CD4-positive, alpha-beta T cell (primary cell): ENCODE data around the gene ADGRG3. TPM values are rescaled to one million over a fixed set of nuclear protein-coding genes. Genes with fewer than 3 reads are reported as not detected.

Experiments
- ATAC-seq: fragments of 200-7000 bp; cut with Tn5 transposase; one replicate; pipeline ENCODE4 v1.10.0; 2022; ENCODE audit warnings: mild to moderate bottlenecking; ENCODE audit not compliant: poor library complexity
- CTCF ChIA-PET: fragments of 350-600 bp; sonication (Branson Sonifier 250); formaldehyde crosslinking; loops from one replicate; lab custom pipeline; 2021; ENCODE audit warnings: antibody characterized with exemption, inconsistent platforms; lab: Charles Lee
- POLR2A ChIA-PET: fragments of 350-600 bp; sonication (Branson Sonifier 250); formaldehyde crosslinking; loops from one replicate; lab custom pipeline; 2021; ENCODE audit warnings: antibody characterized with exemption, inconsistent platforms; lab: Charles Lee
- DNase-seq, 14 experiments: peaks; one replicate each; pipeline ENCODE4 v3.0.0-alpha.2; 2013 to 2020; ENCODE audit warnings: mixed read lengths in 2 of 14
- H3K27ac ChIP-seq, 2 donors: one replicate each; pipeline versions ENCODE4 v1.5.1 to v1.7.0; 2013; ENCODE audit warnings: low read length in 2 of 2, low read depth in 1 of 2, mild to moderate bottlenecking in 1 of 2
- H3K27me3 ChIP-seq, 2 experiments: 1 replicate in 1 of 2; 2 replicates in 1 of 2; pipeline versions ENCODE4 v1.6.1 to v1.7.0; 2013; ENCODE audit warnings: low read length in 2 of 2, control low read depth in 1 of 2, mild to moderate bottlenecking in 1 of 2, moderate library complexity in 1 of 2; ENCODE audit not compliant: insufficient read depth in 2 of 2, control insufficient read depth in 1 of 2
- H3K36me3 ChIP-seq: one replicate; pipeline ENCODE4 v1.6.1; 2013; ENCODE audit warnings: low read length, control low read depth; ENCODE audit not compliant: insufficient read depth
- H3K4me1 ChIP-seq: one replicate; pipeline ENCODE4 v1.6.1; 2013; ENCODE audit warnings: low read length, control low read depth; ENCODE audit not compliant: insufficient read depth
- H3K4me3 ChIP-seq: one replicate; pipeline ENCODE4 v1.5.1; 2013; ENCODE audit warnings: mild to moderate bottlenecking, low read length, moderate library complexity
- H3K9me3 ChIP-seq, 2 experiments: 1 replicate in 1 of 2; 2 replicates in 1 of 2; pipeline versions ENCODE4 v1.6.1 to v1.7.0; 2013; ENCODE audit warnings: low read length in 2 of 2, mild to moderate bottlenecking in 2 of 2, control low read depth in 1 of 2, moderate library complexity in 1 of 2; ENCODE audit not compliant: control insufficient read depth in 1 of 2, insufficient read depth in 1 of 2
- H3K27ac Mint-ChIP-seq: one replicate; pipeline ENCODE4 v1.8.0; 2020; ENCODE audit warnings: mixed read lengths
- H3K27me3 Mint-ChIP-seq: one replicate; pipeline ENCODE4 v1.8.0; 2021; ENCODE audit warnings: mixed read lengths
- H3K36me3 Mint-ChIP-seq: one replicate; pipeline ENCODE4 v1.8.0; 2021; ENCODE audit warnings: low read depth, mixed read lengths
- H3K4me1 Mint-ChIP-seq: one replicate; pipeline ENCODE4 v1.8.0; 2021; ENCODE audit warnings: low read depth, mixed read lengths
- H3K4me3 Mint-ChIP-seq: one replicate; pipeline ENCODE4 v1.8.0; 2020; ENCODE audit warnings: mild to moderate bottlenecking, mixed read lengths
- H3K9me3 Mint-ChIP-seq: one replicate; pipeline ENCODE4 v1.8.0; 2020; ENCODE audit warnings: mixed read lengths
- intact Hi-C, 2 experiments: fragments of 100-400 bp; cut with DNase I in 1 of 2; cut with micrococcal nuclease in 1 of 2; formaldehyde crosslinking; loops; one replicate each; pipeline versions ENCODE4 v1.15.1 to v1.9.0; 2023 to 2025; cut with DNase I, micrococcal nuclease
- total RNA-seq, 174 experiments: library from RNA in 2 of 174; stranded (reverse) in 2 of 174; gene quantifications; one replicate each; pipeline ENCODE4 v1.2.3 and lab custom pipeline; 2021 to 2026
- TF ChIP-seq, protein P1 (sequence below): fragments of 200-600 bp; IDR thresholded peaks from one replicate; pipeline ENCODE4 v1.8.0; 2022; ENCODE audit warnings: antibody characterized with exemption, mild to moderate bottlenecking

The ADGRG3 gene
- total RNA-seq, 2 experiments from 2014 or later: 0.28 TPM; not detected in 1

DNA sequence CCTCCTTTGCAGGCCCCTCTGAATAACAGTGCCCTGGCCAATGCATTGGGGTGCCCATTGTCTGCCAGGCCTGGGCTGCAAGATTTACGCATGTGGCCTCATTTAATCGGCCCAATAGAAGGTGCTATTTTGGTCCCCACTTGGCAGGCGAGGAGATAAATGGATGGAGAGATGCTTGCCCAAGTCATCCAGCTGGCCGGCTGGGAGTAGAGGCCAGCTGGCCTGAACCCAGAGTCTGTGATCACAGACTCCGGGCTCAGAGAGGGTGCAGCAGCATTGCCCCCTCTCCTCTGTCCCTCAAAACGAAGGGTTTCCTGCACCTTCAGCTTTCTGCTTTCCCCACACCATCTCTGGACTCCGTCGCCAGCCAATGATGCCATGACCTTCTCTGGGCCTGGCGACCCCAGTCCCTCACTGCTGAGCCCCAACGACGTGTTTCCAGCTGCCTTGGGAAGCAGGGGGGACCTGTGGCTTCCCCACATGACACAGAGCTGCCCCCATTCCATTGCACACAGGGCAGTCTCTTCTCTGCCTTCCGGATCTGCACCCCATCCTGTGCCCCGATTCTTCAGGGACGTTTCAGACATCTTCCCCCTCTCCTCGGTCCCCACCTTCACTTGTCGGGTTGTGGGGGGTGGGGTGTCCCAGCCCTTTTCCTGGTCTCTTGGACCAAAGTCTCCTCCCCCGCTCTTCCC lies 43.2 kb upstream of the ADGRG3 start:
- POLR2A ChIA-PET: no interaction called here
- Mint-ChIP-seq H3K27me3 (peaks cover 23% of the 10 kb centered on the region), H3K9me3 (no peaks in the 10 kb centered on the region), H3K27ac (no peak overlapping the region), H3K4me3 (no peak overlapping the region), H3K36me3 (no peaks in the 10 kb centered on the region), H3K4me1 (peaks cover 8% of the 10 kb centered on the region)
- Histone ChIP-seq H3K27ac (no peak overlapping the region), H3K9me3 (peaks cover 0 to 14% of the 10 kb centered on the region in 2 experiments), H3K27me3 (peaks cover 14 to 19% of the 10 kb centered on the region in 2 experiments), H3K4me1 (peaks cover 16% of the 10 kb centered on the region), H3K36me3 (no peaks in the 10 kb centered on the region), H3K4me3 (no peak overlapping the region)
- TF ChIP-seq, protein P1, sequence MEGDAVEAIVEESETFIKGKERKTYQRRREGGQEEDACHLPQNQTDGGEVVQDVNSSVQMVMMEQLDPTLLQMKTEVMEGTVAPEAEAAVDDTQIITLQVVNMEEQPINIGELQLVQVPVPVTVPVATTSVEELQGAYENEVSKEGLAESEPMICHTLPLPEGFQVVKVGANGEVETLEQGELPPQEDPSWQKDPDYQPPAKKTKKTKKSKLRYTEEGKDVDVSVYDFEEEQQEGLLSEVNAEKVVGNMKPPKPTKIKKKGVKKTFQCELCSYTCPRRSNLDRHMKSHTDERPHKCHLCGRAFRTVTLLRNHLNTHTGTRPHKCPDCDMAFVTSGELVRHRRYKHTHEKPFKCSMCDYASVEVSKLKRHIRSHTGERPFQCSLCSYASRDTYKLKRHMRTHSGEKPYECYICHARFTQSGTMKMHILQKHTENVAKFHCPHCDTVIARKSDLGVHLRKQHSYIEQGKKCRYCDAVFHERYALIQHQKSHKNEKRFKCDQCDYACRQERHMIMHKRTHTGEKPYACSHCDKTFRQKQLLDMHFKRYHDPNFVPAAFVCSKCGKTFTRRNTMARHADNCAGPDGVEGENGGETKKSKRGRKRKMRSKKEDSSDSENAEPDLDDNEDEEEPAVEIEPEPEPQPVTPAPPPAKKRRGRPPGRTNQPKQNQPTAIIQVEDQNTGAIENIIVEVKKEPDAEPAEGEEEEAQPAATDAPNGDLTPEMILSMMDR: no peak
- ATAC-seq (no peak), DNase-seq (no peak)
- CTCF ChIA-PET: no interaction called here
- intact Hi-C loops: no loop called here

DNA sequence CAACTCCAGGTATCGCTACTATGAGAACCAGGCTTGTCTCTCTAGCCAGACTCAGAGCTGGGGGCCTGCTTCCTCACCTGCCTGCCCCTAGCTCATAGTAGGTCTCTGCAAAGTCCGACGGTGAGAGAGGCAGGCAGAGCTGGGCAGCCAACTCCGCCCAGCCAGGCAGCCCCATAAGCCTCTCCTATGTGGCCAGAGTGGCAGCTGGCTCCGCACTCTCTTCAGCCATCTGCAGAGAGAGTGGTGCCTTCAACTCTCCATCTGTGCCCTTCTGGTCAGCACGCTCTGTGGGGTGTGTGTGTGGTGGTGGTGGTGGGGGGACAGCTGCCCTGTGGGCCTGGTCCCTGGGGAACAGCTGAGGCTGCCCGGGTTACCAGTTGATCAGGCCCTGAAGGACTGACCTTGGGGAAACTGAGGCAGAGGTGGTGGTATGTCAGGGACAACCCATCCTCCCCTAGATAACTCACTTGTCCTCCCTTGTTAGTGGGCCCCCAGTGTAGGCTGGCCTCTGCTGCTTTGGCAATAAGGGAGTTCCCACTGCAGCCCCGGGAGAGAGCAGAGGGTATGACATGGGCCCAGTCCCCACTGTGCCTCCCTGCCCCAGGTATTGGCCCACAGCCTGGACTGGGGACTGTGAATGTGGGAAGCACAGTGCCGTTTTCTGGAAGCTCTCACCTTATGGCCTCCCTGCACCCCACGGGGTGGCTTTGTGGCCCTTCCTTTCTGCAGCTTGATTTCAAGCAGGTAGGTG lies 41.5 kb upstream of the ADGRG3 start:
- DNase-seq (no peak), ATAC-seq (no peak)
- H3K36me3 Mint-ChIP-seq: no peaks in the 10 kb centered on the region
- peaks cover 0 to 14% of the 10 kb centered on the region in 2 experiments for H3K9me3 ChIP-seq
- peaks cover 8% of the 10 kb centered on the region for H3K4me1 Mint-ChIP-seq
- no peak overlapping the region for H3K4me3 ChIP-seq
- ChIA-PET CTCF (no interaction called here), POLR2A (interaction anchor here (0.5 kb wide), 1 partner anchor 16 kb away, joined by 3 read pairs; no protein-coding TSS in a partner anchor)
- peaks cover 18% of the 10 kb centered on the region for H3K4me1 ChIP-seq
- peaks cover 32% of the 10 kb centered on the region for H3K27me3 Mint-ChIP-seq
- H3K27me3 ChIP-seq: peaks cover 17 to 25% of the 10 kb centered on the region in 2 experiments
- no peak overlapping the region for H3K4me3 Mint-ChIP-seq
- H3K36me3 ChIP-seq: no peaks in the 10 kb centered on the region
- TF ChIP-seq, protein P1: no peak
- H3K27ac Mint-ChIP-seq: no peak overlapping the region
- intact Hi-C loops: no loop called here
- no peaks in the 10 kb centered on the region for H3K9me3 Mint-ChIP-seq
- no peak overlapping the region for H3K27ac ChIP-seq

DNA sequence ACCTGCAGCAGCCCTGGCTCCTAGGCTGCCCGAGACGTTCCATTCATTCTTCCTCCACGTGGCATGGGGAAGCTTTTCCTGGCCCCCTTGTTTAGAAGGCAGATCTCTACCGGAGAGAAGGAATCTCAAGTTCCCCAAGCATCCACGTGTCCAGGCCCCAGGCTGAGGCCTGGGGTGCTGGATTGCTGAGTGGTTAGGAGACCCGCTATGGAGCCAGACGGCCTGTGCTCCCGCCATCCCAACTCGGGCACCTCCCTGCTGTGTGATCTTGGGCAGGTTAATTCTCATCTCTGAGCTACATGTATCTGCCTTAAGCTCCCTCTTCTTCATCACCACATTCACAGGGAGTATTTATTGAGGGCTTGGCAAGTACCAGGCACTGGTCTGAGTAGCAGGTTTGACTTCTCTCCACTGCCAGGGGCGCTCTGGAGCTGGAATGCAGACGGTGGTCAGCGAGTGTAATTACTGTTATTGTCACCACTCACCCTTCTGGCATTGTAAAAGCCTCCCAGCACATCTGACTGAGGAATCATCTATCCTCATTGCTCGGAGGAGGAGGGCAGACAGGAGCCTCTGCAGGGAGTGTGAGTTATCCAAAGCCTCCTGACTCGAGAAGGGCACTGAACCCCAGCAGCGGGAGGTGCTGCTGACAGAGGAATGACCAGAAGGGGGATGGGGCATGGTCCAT lies 40.8 kb upstream of the ADGRG3 start:
- TF ChIP-seq, protein P1: no peak
- peaks cover 32% of the 10 kb centered on the region for H3K27me3 Mint-ChIP-seq
- Histone ChIP-seq H3K4me3 (no peak overlapping the region), H3K9me3 (peaks cover 0 to 14% of the 10 kb centered on the region in 2 experiments), H3K27ac (no peak overlapping the region), H3K36me3 (no peaks in the 10 kb centered on the region), H3K4me1 (peaks cover 18% of the 10 kb centered on the region), H3K27me3 (peaks cover 17 to 25% of the 10 kb centered on the region in 2 experiments)
- H3K36me3 Mint-ChIP-seq: no peaks in the 10 kb centered on the region
- no peak overlapping the region for H3K4me3 Mint-ChIP-seq
- ChIA-PET CTCF (no interaction called here), POLR2A (no interaction called here)
- no peaks in the 10 kb centered on the region for H3K9me3 Mint-ChIP-seq
- DNase-seq (no peak), ATAC-seq (no peak)
- no peak overlapping the region for H3K27ac Mint-ChIP-seq
- intact Hi-C loops: no loop called here
- peaks cover 8% of the 10 kb centered on the region for H3K4me1 Mint-ChIP-seq
